ENCODE data around the gene RNF112.
A peak's percentile ranks its signal among the peaks of the same experiment; 100 is the strongest.
"Not testable (repeated sequence)": the region's sequence is repeated elsewhere in the genome, so short reads cannot be mapped to it uniquely, and the experiment has no call there.

The RNF112 gene

DNA sequence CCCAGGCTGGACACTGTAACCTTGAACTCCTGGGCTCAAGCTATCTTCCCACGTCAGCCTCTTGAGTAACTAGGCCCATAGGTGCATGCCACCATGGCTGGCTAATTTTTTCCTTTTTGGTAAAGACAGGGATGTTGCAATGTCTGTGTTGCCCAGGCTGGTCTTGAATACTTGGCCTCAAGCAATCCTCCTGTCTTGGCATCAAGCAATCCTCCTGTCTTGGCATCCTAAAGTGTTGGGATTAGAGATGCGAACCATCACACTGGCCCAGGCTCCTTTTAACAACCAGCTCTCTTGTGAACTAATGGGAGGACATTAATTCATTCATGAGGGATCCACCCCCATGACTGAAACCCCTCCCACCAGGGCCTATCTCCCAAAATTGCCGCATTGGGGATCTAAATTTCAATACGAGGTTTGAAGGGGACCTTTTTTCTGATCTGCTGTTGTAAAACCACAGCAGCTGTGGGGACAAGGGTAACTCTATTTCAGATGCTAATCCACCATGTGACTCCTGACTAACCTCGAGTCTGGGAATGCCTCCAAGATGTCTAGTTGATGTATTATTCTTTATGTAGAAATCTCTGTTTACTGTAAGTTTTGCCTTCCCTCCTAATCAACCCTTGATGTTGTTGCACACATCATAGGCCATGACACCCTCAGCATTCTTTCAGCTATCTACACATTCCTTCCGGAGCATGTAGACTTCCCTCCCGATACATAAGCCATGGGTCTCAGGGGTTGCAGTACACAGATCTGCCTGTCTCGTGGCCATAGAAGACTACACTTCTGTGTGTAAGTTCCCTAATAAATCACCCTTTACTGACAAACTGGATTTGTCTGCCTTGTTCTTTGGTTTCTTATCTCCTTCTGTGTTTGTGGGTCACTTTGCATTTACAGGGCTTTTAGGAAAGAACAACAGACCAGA, 37.6 kb downstream of the RNF112 start:
- DNase-seq, result peak; percentile 58 to 82 (median 64)

DNA sequence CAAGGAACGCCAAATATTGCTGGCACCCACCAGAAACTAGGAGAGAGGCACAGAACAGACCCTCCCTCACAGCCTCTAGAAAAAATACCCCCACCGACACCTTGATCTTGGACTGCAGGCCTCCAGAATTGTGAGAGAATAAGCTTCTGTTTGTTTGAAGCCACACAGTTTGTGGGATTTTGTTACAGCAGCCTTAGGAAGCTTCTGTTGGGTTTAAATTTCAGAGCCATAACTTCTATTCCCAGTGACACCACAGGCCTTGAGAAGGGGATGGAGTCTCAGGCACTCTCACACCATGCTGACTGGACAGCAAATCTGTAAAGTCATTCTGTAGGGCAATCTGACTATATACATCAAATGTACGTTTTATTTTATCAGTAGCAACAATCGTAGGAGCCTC, 38.6 kb downstream of the RNF112 start:
- no peak for DNase-seq

- no peak for DNase-seq
Measured at GRCh38 chr17:19453296-19453695, 42.3 kb downstream of the RNF112 start.

DNA sequence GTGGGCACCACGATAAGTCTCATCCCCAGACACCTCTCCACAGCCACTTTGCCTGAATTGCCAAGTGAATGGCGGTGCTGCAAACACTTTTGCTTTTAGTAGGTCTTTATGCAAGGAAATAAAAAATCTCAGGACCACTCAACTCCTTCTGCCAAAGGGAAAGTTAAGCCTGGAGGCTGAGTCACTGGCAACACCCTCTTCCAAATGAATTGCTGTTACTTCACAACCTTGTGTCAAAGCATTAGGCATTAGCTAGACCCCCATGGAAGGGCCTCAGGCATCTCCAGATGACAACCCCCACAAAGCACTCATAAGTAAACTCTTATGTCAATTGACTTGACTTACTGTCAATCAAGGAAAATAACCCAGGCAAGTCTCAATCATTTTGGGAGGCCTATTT, 43.0 kb downstream of the RNF112 start:
- DNase-seq, result no peak

GRCh38 chr17:19456016-19456927, 45.2 kb downstream of the RNF112 start:
- DNase-seq, result no peak

DNA sequence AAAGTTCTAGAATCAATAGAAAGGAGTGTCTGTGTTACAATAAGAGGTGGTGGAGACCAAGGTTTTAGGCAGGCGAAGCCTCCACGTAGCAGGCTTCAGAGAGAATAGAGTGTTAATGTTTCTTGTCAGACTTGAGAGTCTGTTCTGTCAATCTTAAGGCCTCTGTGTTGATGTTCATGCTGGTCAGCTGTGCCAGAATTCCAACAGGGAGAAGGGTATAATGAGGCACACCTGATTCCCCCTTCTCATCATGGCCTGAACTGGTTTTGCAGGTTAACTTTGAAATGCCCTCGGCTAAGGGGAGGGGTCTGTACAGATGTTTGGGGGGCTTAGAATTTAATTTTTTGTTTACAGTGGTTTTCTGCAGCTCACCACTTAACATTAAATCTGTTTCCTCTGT, 46.0 kb downstream of the RNF112 start:
- no peak for DNase-seq

GRCh38 chr17:19457830-19458271, 46.8 kb downstream of the RNF112 start:
- DNase-seq, result no peak

DNA sequence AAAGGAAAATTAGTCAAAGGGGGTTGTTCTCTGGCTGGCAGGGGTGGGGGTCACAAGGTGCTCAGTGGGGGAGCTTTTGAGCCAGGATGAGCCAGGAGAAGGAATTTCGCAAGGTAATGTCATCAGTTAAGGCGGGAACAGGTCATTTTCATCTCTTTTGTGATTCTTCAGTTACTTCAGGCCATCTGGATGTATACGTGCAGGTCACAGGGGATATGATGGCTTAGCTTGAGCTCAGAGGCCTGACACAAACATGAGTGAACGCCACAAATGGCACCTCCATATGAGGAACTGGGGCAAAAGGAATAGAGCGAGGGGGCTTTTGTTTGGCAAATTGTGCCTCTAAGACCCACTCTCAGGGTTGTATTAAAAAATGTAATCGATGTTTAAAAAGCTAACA, 47.4 kb downstream of the RNF112 start:
- DNase-seq, result not testable (repeated sequence)

DNA sequence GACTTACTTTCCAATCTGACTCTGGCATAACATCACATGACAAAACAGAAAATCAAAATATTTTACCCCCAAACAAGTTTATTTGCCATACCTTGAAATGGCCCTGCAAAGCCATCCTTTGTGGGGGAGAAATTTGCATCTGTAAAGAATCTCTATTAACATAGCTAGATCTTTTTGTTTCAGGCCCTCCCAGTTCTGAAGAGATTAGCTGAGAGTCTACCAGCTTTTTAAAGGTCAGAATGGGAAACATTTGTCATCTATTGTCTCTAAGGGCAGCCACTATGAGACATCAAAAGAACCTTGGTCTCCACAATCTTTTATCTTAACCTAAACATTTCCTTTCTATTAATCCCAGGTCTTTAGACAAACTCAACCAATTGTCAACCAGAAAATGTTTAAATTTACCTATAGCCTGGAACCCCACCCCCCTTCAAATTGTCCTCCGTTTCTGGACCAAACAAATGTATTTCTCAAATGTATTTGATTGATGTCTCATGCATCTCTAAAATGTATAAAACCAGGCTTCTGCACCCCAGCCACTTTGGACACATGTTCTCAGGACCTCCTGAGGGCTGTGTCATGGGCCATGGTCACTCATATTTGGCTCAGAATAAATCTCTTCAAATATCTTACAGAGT, 48.1 kb downstream of the RNF112 start:
- not testable (repeated sequence) for DNase-seq

GRCh38 chr17:19460700-19461099, 49.7 kb downstream of the RNF112 start:
- peak; percentile 70 to 87 (median 84) for DNase-seq

- DNase-seq, result peak in 1 of 4 experiments; percentile 23
Measured at GRCh38 chr17:19461116-19461515, 50.1 kb downstream of the RNF112 start.

GRCh38 chr17:19461681-19462080, 50.6 kb downstream of the RNF112 start:
- no peak for DNase-seq

GRCh38 chr17:19462456-19463035, 51.5 kb downstream of the RNF112 start:
- DNase-seq, result peak; percentile 37 to 81 (median 64)

GRCh38 chr17:19464031-19465026, 53.3 kb downstream of the RNF112 start:
- DNase-seq, result peak; percentile 40 to 72 (median 62)

Data from suppressor macrophage (primary cell).